ENCODE results near the gene RGCC.

GRCh38 chr13:41501281-41501680 lies 43.9 kb downstream of the RGCC start:
- TF ChIP-seq TAF1 (IDR thresholded peaks at IDR 0.05; ENCODE audit: borderline replicate concordance, insufficient read depth, low read length) (no peak), FOXP2 (optimal IDR thresholded peaks at IDR 0.05; ENCODE audit: borderline replicate concordance, extremely low read depth, extremely low read length, insufficient read depth) (no peak)
